ENCODE results near the gene NCOA7.

- TF ChIP-seq YY1 (IDR thresholded peaks at IDR 0.05; ENCODE audit: low read depth, low read length): no peak
- TF ChIP-seq CTCF (IDR thresholded peaks at IDR 0.05; ENCODE audit: control extremely low read depth in 1 of 3, insufficient read depth in 1 of 3, low read depth in 1 of 3, low read length in 3 of 3): no peak
- TF ChIP-seq BCL11A (IDR thresholded peaks at IDR 0.05; ENCODE audit: low read depth in 2 of 2, low read length in 2 of 2): no peak
- TF ChIP-seq EP300 (IDR thresholded peaks at IDR 0.05; ENCODE audit: borderline replicate concordance in 1 of 2, low read depth in 2 of 2, low read length in 2 of 2): no peak
- no peak for TF ChIP-seq ZNF274 (IDR thresholded peaks at IDR 0.05; ENCODE audit: borderline replicate concordance, extremely low read depth, low read length)
- no peak for TF ChIP-seq POLR2A (IDR thresholded peaks at IDR 0.05; ENCODE audit: control extremely low read depth in 1 of 2, low read depth in 2 of 2, low read length in 2 of 2)
- no peak for TF ChIP-seq EZH2 (IDR thresholded peaks at IDR 0.05; ENCODE audit: low read depth, low read length, severe bottlenecking)
- TF ChIP-seq TAF1 (IDR thresholded peaks at IDR 0.05; ENCODE audit: low read depth, low read length): no peak
- no peak for TF ChIP-seq GABPA (IDR thresholded peaks at IDR 0.05; ENCODE audit: borderline replicate concordance, insufficient read depth, low read length)
- no peak for TF ChIP-seq NRF1 (IDR thresholded peaks at IDR 0.05; ENCODE audit: low read depth, low read length)
- TF ChIP-seq MAFK (IDR thresholded peaks at IDR 0.05; ENCODE audit: low read depth, low read length): no peak
- TF ChIP-seq POLR2AphosphoS5 (IDR thresholded peaks at IDR 0.05; ENCODE audit: low read depth, low read length): no peak
- TF ChIP-seq ASH2L (IDR thresholded peaks at IDR 0.05; ENCODE audit: low read length): no peak
Measured at GRCh38 chr6:125926711-125927110, 136.0 kb downstream of the NCOA7 start.
